Stimulated activated CD4-positive, alpha-beta T cell treated with anti-CD3 and anti-CD28 coated beads, Interleukin-4, amount 100 ng/mL, for 48 hours (primary cell): ENCODE results near the gene MISP3.

Experiments used
- DNase-seq, 2 donors: peaks; one replicate each; pipeline ENCODE4 v3.0.0-alpha.2; 2020; ENCODE audit warnings: low read depth in 2 of 2

MISP3 gene

DNA sequence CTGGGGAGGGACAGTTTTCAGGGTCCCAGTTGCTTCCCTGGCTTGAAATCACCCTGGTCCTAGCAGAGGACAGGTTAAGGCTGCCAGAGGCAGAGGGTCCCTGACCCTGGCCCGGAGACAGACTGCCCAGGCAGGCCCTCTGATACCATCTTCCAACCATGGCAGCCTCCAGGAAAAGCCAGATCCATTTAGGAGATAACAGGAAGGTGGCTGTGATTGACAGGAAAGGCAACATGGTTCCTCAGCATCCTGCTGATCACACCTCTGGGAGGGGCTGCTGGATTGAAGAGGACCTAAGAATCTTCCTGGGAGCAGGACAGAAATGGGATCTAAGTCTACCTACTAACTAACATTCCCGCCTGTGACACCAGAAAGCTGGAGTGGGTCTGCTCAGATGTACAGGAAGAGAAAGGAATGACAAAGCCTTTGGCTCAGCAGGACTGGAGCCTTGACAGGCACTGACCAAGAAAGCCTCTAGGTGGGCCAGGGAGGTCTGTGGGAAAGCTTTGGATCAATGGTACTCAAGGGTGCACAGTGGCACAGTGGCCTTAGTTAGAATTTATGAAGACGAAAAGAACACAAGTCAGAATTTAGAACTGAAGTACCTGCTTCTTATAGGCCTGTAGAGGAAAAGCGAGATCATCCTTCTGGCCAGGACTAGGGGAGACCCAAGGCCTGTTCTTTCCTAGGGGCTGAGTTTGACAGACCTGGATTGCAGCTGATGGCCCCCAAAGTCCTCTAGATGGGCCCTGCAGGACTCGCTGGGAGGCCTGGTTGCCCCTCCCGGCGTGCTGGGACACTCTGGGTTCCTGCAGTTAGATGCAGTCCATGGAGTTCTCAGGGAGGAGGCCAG is 47.3 kb downstream of the MISP3 start:
- no peak for DNase-seq

DNA sequence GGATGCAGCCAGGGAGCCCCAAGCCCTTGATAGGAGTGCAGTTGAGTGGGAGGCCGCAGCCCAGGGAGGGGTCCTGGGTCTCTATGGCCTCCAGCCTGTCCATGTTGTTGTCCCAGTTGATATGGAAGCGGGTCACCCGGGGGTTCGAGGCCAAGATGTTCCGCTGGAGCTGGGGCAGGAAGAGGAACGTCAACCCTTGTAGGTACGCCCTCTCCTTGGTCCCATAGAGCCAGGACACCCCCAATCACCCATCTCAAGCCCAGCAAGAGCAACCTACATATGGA is 47.9 kb downstream of the MISP3 start:
- DNase-seq, result no peak

DNA sequence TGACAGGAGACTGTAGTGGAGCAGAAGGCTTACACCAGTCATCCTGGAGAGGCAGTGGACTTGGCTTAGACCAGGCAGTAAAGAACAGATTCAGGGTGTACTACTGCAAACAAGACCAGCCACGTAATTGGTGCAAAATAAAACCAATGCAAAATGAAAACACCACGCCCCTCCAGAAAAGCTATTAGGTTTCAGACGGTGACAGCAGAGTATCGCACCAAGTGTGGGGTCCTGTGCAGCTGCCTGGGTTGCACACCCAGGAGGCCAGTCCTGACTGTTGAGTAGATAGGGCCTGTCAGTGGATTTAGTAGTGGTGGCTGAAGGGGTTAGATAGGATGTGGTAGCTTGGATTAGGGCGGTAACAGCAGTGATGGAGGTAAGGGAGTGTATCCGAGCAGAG is 50.3 kb downstream of the MISP3 start:
- no peak for DNase-seq
